Ishikawa (cell line): ENCODE results near the gene LIMK2.

ENCODE experiments used
- EP300 ChIP-seq: IDR thresholded peaks from 2 replicates; pipeline ENCODE4 v1.6.1; 2012; ENCODE audit warnings: borderline replicate concordance
- MAX ChIP-seq: IDR thresholded peaks from 2 replicates; pipeline ENCODE4 v1.6.1; 2012

DNA sequence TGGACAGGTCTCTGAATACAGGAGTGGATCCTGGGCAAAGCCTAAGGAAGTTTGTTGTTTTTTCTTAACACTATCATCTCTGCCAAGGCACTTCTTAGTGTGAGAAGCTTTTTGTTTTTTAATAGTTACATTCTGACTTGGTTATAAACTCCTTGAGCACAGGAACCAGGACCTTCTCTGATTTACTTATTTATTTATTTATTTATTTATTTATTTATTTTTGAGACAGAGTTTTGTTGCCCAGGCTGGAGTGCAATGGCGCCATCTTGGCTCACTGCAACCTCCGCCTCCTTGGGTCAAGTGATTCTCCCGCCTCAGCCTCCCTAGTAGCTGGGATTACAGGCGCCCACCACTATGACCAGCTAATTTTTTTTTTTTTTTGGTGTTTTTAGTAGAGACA lies 41.1 kb upstream of the LIMK2 start:
- TF ChIP-seq EP300 (no peak), MAX (no peak)
